ENCODE data around the gene TLNRD1.

- TF ChIP-seq CTCF (conservative IDR thresholded peaks at IDR 0.05 in 1 of 2, IDR thresholded peaks at IDR 0.05 in 1 of 2; ENCODE audit: extremely low read depth in 1 of 2, insufficient read depth in 1 of 2, low read depth in 1 of 2, low read length in 2 of 2) (no peak), EZH2 (IDR thresholded peaks at IDR 0.05; ENCODE audit: borderline replicate concordance, low read length) (no peak)
These were observed 42.7 kb downstream of the TLNRD1 start for GRCh38 chr15:81043281-81043934.

Data from mammary epithelial cell (primary cell).